Measurements from ENCODE around the gene ZNF780B. TPM values are rescaled to one million over a fixed set of nuclear protein-coding genes. Genes with fewer than 3 reads are reported as not detected.

Gene ZNF780B
- total RNA-seq, 1 experiment from 2014 or later = 31.9 TPM

- Histone ChIP-seq H2AK5ac (ENCODE audit: insufficient read length, low read length) (no peak overlapping the region), H3K56ac (ENCODE audit: insufficient read length, low read depth, low read length) (no peak overlapping the region), H4K8ac (replicated peaks; ENCODE audit: insufficient read length, low read depth, low read length) (no peak overlapping the region), H3K18ac (ENCODE audit: insufficient read length, low read depth, low read length) (no peak overlapping the region), H3T11ph (ENCODE audit: low read length) (no peak overlapping the region), H3K4me2 (ENCODE audit: insufficient read depth, insufficient read length, low read length) (no peak overlapping the region), H4K5ac (ENCODE audit: insufficient read length, low read depth, low read length) (no peak overlapping the region), H3K27ac (ENCODE audit: insufficient read length, low read depth, low read length) (no peak overlapping the region), H2BK120ac (ENCODE audit: low read depth, low read length, poor library complexity, severe bottlenecking) (no peak overlapping the region), H3K23ac (ENCODE audit: insufficient read length, low read depth, low read length) (no peak overlapping the region), H3K4ac (ENCODE audit: low read depth, low read length) (no peak overlapping the region), H3K9me3 (ENCODE audit: control insufficient read depth, low read depth, low read length) (peaks cover 57% of the 10 kb centered on the region), H4K20me1 (ENCODE audit: control insufficient read depth, insufficient read depth, insufficient read length) (no peaks in the 10 kb centered on the region), H2BK20ac (ENCODE audit: low read depth, low read length, poor library complexity, severe bottlenecking) (no peak overlapping the region), H3K4me1 (ENCODE audit: insufficient read depth, low read length) (no peaks in the 10 kb centered on the region), H3K14ac (ENCODE audit: insufficient read depth, low read length) (no peak overlapping the region), H3K79me1 (ENCODE audit: insufficient read depth, low read depth, low read length, poor library complexity, severe bottlenecking) (no peaks in the 10 kb centered on the region), H3K27me3 (ENCODE audit: insufficient read depth, low read length) (no peaks in the 10 kb centered on the region), H4K91ac (ENCODE audit: insufficient read length, low read depth, low read length) (no peak overlapping the region), H2BK15ac (ENCODE audit: low read depth, low read length) (no peak overlapping the region), H2AFZ (ENCODE audit: low read length) (no peak overlapping the region), H3K9ac (ENCODE audit: extremely low read depth, insufficient read length, low read length) (no peak overlapping the region), H3K23me2 (ENCODE audit: insufficient read length, low read depth, low read length, poor library complexity, severe bottlenecking) (no peaks in the 10 kb centered on the region), H2BK12ac (ENCODE audit: insufficient read length, low read depth, low read length) (no peak overlapping the region), H3K79me2 (ENCODE audit: insufficient read depth, low read length) (no peaks in the 10 kb centered on the region), H2BK5ac (ENCODE audit: insufficient read length, low read length) (no peak overlapping the region)
- Mint-ChIP-seq H3K27ac (no peak overlapping the region), H3K27me3 (ENCODE audit: low read depth) (peaks cover 4% of the 10 kb centered on the region), H3K36me3 (ENCODE audit: insufficient read depth in 1 of 3, low read depth in 3 of 3) (peaks cover 54 to 64% (median 64%) of the 10 kb centered on the region in 3 experiments), H3K4me3 (no peak overlapping the region), H3K4me1 (no peaks in the 10 kb centered on the region), H3K9me3 (peaks cover 66 to 77% of the 10 kb centered on the region in 2 experiments)
- no peak for DNase-seq
- TF ChIP-seq CTCF (conservative IDR thresholded peaks at IDR 0.05) = no peak
- WGBS (ENCODE audit: extremely low coverage, insufficient read length, low lambda C conversion rate) = no CpG with 5 or more reads among the region's 4 CpGs
Measured at GRCh38 chr19:40035996-40036395, 20.0 kb downstream of the ZNF780B start.
